HepG2 (cell line): ENCODE results near the gene CLN6. TPM values are rescaled to one million over a fixed set of nuclear protein-coding genes. Genes with fewer than 3 reads are reported as not detected.
A peak's percentile ranks its signal among the peaks of the same experiment; 100 is the strongest.

Source experiments
- CEBPB ChIP-seq: IDR thresholded peaks from 2 replicates; pipeline ENCODE4 v1.6.1; 2011; ENCODE audit warnings: low read depth, low read length, improper control_type of control experiment, borderline replicate concordance
- HOXD1 ChIP-seq: sonication (generic); formaldehyde crosslinking; IDR thresholded peaks from 2 replicates; pipeline ENCODE4 v1.5.0; 2020; ENCODE audit warnings: missing genetic modification reagents
- KDM3A ChIP-seq: IDR thresholded peaks from 2 replicates; pipeline ENCODE4 v1.6.1; 2018; ENCODE audit warnings: low read depth, missing compliant biosample characterization
- KLF15 ChIP-seq: sonication (generic); formaldehyde crosslinking; IDR thresholded peaks from 2 replicates; pipeline ENCODE4 v1.8.1; 2023; ENCODE audit warnings: borderline replicate concordance, mild to moderate bottlenecking, inconsistent platforms, missing genetic modification reagents, mixed read lengths
- NFAT5 ChIP-seq: sonication (generic); formaldehyde crosslinking; IDR thresholded peaks from 2 replicates; pipeline ENCODE4 v1.4.0; 2020; ENCODE audit warnings: missing genetic modification reagents
- PAX8 ChIP-seq: sonication (generic); formaldehyde crosslinking; IDR thresholded peaks from 2 replicates; pipeline ENCODE4 v1.8.0; 2022; ENCODE audit warnings: mild to moderate bottlenecking, missing genetic modification reagents, borderline replicate concordance
- PRDM10 ChIP-seq: sonication (generic); formaldehyde crosslinking; IDR thresholded peaks from 2 replicates; pipeline ENCODE4 v1.4.0; 2020; ENCODE audit warnings: low read depth, missing genetic modification reagents
- SAP130 ChIP-seq: IDR thresholded peaks from 2 replicates; pipeline ENCODE4 v1.6.1; 2016; ENCODE audit warnings: low read depth
- SIX1 ChIP-seq: sonication (generic); formaldehyde crosslinking; IDR thresholded peaks from 2 replicates; pipeline ENCODE4 v1.4.0; 2020; ENCODE audit warnings: missing genetic modification reagents, borderline replicate concordance
- SRY ChIP-seq: sonication (generic); formaldehyde crosslinking; IDR thresholded peaks from 2 replicates; pipeline ENCODE4 v1.8.0; 2022; ENCODE audit warnings: mild to moderate bottlenecking, missing genetic modification reagents
- TBX2 ChIP-seq: sonication (generic); formaldehyde crosslinking; IDR thresholded peaks from 2 replicates; pipeline ENCODE4 v1.5.0; 2020; ENCODE audit warnings: missing genetic modification reagents, mild to moderate bottlenecking, borderline replicate concordance
- ZNF121 ChIP-seq: sonication (generic); formaldehyde crosslinking; IDR thresholded peaks from 2 replicates; pipeline ENCODE4 v1.5.0; 2020; ENCODE audit warnings: mild to moderate bottlenecking, missing genetic modification reagents
- ZNF280B ChIP-seq: sonication (generic); formaldehyde crosslinking; IDR thresholded peaks from 2 replicates; pipeline ENCODE4 v1.5.0; 2020; ENCODE audit warnings: missing genetic modification reagents, mild to moderate bottlenecking, borderline replicate concordance
- ZNF589 ChIP-seq: sonication (generic); formaldehyde crosslinking; conservative IDR thresholded peaks from 2 replicates; pipeline ENCODE4 v1.8.0; 2022; ENCODE audit warnings: mild to moderate bottlenecking, moderate library complexity, missing genetic modification reagents
- ZNF777 ChIP-seq: sonication (generic); formaldehyde crosslinking; IDR thresholded peaks from 2 replicates; pipeline ENCODE4 v1.4.0; 2020; ENCODE audit warnings: missing genetic modification reagents
- polyA plus RNA-seq, 8 experiments: library from polyadenylated mRNA; depleted of rRNA in 3 of 8; stranded (reverse) in 7 of 8; unstranded in 1 of 8; fragments of >200 nt; fragmentation: Illumina TruSeq in 4 of 8; extraction: Trizol in 4 of 8; gene quantifications; 2 replicates each; pipeline versions ENCODE4 v1.2.1 to v1.2.3, GENCODE V29; 2011 to 2016; ENCODE audit warnings: low read depth in 4 of 8, missing spikeins in 1 of 8, mixed read lengths in 1 of 8; ENCODE audit not compliant: insufficient read depth in 1 of 8
- total RNA-seq, 5 experiments: library from RNA; depleted of rRNA; stranded (reverse); fragments of >200 nt; fragmentation: Illumina TruSeq; extraction: Trizol; gene quantifications; 2 replicates each; pipeline ENCODE4 v1.2.3, GENCODE V29; 2016; ENCODE audit warnings: low read depth in 1 of 5
- TF ChIP-seq, protein P1 (sequence below): sonication (generic); formaldehyde crosslinking; IDR thresholded peaks from 2 replicates; pipeline ENCODE4 v1.8.1; 2023; ENCODE audit warnings: mild to moderate bottlenecking, moderate library complexity, missing genetic modification reagents

Gene CLN6
- total and polyA plus RNA-seq, 2 of the 13 experiments (the other 11 are each of a cell fraction or from before 2014, with no cell fraction given): 24.9 to 27.1 TPM

GRCh38 chr15:68228143-68228970 is 1.2 kb downstream of the CLN6 start (continued):
- no peak for TF ChIP-seq ZNF121 (CRISPR knock-in tag)
- 0 out of 2 replicates have a peak, but pooled peaks have one; percentile 11 for TF ChIP-seq SAP130 (CRISPR knock-in tag)
- TF ChIP-seq CEBPB: 0 out of 2 replicates have a peak, but pooled peaks have one; percentile 25
- no peak for TF ChIP-seq NFAT5
- 0 out of 2 replicates have a peak, but pooled peaks have one; percentile 3 for TF ChIP-seq ZNF589
- TF ChIP-seq PAX8: no peak
- TF ChIP-seq KDM3A (CRISPR knock-in tag): no peak
- TF ChIP-seq SRY (CRISPR knock-in tag): 0 out of 2 replicates have a peak, but pooled peaks have one; percentile 27
- TF ChIP-seq ZNF777: no peak; the same call in 1 of the 2 replicates
- 0 out of 2 replicates have a peak, but pooled peaks have one; percentile 5 for TF ChIP-seq TBX2
- TF ChIP-seq PRDM10 (CRISPR knock-in tag): no peak
- no peak for TF ChIP-seq KLF15 (CRISPR knock-in tag)
- no peak for TF ChIP-seq HOXD1 (CRISPR knock-in tag)
- no peak for TF ChIP-seq SIX1 (CRISPR knock-in tag)
- TF ChIP-seq ZNF280B: peak; percentile 49
- TF ChIP-seq, protein P1, sequence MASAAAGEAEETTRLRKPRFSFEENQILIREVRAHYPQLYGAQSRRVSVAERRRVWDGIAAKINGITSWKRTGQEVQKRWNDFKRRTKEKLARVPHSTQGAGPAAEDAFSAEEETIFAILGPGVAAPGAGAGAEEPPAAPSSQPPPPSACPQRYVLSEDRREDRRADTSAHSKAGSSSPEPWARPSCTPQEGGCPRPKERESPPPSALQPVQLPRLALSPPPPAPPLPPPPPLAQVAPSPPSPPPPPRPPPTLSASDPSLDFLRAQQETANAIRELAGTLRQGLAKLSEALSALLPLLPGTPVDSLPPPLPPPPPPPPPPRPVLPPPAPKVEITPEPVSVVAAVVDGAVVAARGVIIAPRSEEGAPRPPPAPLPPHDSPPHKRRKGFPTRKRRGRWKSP: peak; percentile 19; the same call in 1 of the 2 replicates
